Measurements from ENCODE around the gene SEC16B. TPM values are rescaled to one million over a fixed set of nuclear protein-coding genes. Genes with fewer than 3 reads are reported as not detected.

Gene SEC16B
- total RNA-seq, 1 donor from 2014 or later: 4.4 TPM

DNA sequence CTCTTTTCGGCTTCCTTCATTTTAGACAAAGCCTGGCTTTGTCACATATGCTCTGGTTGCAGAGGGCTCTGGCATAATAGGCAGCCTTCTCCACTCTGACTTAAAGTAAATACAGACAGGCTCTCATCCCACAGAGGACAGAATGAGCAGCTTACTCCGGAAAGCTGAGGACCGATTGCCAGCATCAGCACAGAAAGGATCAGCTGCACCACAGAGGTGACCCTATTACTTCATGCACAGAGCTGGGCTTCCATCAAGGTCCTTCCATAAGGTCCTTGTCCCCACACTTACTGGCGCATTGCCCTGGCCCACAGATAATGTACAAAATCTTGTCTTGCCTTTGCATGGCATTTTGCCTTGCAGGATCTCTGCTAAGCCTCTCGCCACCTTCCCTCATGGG lies 67.6 kb downstream of the SEC16B start:
- no peak for DNase-seq

DNA sequence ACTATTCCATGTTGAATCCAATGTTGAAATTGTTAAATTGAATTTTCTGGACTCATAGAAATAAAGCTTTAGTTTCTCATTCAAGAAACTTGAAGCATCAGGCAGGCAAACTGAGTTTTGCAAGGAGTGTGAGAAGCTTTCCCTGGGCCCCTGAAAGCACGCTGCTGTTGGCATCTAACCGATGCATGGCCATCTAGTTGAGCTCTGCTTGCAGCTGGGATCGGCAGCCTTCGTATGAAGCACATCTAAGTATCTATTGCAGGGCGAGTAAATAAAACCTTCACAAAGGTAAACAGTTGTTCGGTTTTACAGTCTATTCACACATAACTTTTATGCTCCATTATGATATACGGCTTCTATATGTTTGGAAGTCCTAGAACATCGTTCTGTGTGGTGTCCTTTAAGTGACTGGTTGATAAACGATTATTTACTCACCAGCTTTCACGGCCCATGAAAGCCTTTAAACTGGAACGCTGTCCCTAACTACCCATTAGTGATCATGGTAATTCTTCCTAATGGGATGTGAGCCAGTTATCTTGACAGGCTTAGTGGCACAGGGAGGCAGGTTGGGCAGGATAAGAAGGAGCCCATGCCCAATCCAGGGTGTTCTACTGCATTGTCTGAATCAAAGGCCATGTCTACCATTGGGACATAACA lies 71.7 kb downstream of the SEC16B start:
- no peak for DNase-seq

DNA sequence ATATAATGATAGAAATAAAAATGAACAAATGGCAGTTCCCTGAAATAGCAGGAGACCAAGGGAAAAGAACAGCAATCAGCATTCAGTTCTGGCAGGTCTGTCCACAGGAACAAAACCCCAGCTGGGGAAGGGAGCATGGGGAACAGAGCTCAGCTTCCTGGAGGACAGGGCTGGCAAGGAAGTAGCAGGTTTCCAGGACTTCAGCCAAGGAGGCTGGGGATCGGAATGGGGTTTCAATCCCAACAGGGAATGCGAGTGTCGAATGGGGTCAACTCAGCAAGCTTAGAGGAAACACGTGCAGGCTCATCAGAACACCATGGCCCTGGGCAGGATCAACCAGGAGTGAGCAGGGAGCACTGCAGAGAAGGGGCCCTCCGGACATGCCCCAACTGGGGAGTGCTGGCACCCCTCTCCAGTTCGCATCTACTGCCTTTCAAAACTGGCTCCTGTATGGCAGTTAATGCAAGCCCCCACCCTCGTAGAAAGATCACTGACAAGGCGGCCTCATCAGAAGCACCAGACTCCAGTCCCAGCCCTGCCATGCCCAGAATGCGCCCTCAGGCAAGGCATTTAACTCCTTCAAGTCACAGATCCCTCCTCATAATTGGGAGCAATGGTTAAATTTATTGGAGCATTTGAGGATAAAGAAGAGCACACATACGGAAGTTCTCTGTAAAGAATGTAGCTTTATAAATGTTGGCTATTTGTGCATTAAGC lies 72.4 kb downstream of the SEC16B start:
- DNase-seq: peak; percentile 7

Other genes with a start within 250 kb of the SEC16B start
- gene RASAL2, start 124.0 kb upstream of the SEC16B start, total RNA-seq: 32.2 and 35.4 TPM in 2 replicates

Measured in dermis blood vessel endothelial cell (primary cell).